SK-N-SH treated with all-trans-retinoic acid at 6 μM for 48 hours (cell line): ENCODE data around the gene HHATL.

ENCODE experiments used
- ATAC-seq: fragments of 200-7000 bp; cut with Tn5 transposase; 3 replicates; pipeline ENCODE4 v1.9.1; 2020; ENCODE audit warnings: mild to moderate bottlenecking, moderate library complexity
- ARNTL ChIP-seq: fragments of 450-650 bp; formaldehyde crosslinking; IDR thresholded peaks from 2 replicates; pipeline ENCODE4 v1.5.0; 2020; ENCODE audit warnings: low read depth, mild to moderate bottlenecking, moderate library complexity, borderline replicate concordance
- BACH2 ChIP-seq: fragments of 250-450 bp; sonication (Bioruptor Pico); IDR thresholded peaks from 2 replicates; pipeline ENCODE4 v1.9.0; 2021; ENCODE audit warnings: mild to moderate bottlenecking, borderline replicate concordance
- CSDC2 ChIP-seq: fragments of 250-450 bp; sonication (Bioruptor Pico); IDR thresholded peaks from 2 replicates; pipeline ENCODE4 v1.5.0; 2020; ENCODE audit warnings: mild to moderate bottlenecking, moderate library complexity
- ESRRG ChIP-seq: fragments of 250-450 bp; sonication (Bioruptor Pico); IDR thresholded peaks from 2 replicates; pipeline ENCODE4 v1.6.1; 2021; ENCODE audit warnings: mild to moderate bottlenecking
- ISL1 ChIP-seq: fragments of 250-450 bp; sonication (Bioruptor Pico); IDR thresholded peaks from 2 replicates; pipeline ENCODE4 v2.1.2; 2022; ENCODE audit warnings: mild to moderate bottlenecking, moderate library complexity
- OSR1 ChIP-seq: fragments of 250-450 bp; sonication (Bioruptor Pico); IDR thresholded peaks from 2 replicates; pipeline ENCODE4 v1.8.0; 2022; ENCODE audit warnings: moderate library complexity, mild to moderate bottlenecking, inconsistent platforms
- PATZ1 ChIP-seq: fragments of 250-450 bp; sonication (Bioruptor Pico); IDR thresholded peaks from 2 replicates; pipeline ENCODE4 v1.8.0; 2020; ENCODE audit warnings: mild to moderate bottlenecking, moderate library complexity, borderline replicate concordance
- PPARA ChIP-seq: fragments of 250-450 bp; sonication (Bioruptor Pico); IDR thresholded peaks from 2 replicates; pipeline ENCODE4 v1.5.0; 2020; ENCODE audit warnings: mild to moderate bottlenecking, borderline replicate concordance
- RARB ChIP-seq: fragments of 250-450 bp; sonication (Bioruptor Pico); IDR thresholded peaks from 2 replicates; pipeline ENCODE4 v1.8.0; 2021; ENCODE audit warnings: mild to moderate bottlenecking, moderate library complexity
- SNAI2 ChIP-seq: fragments of 250-450 bp; sonication (Bioruptor Pico); IDR thresholded peaks from 2 replicates; pipeline ENCODE4 v1.5.0; 2020; ENCODE audit warnings: mild to moderate bottlenecking, moderate library complexity
- TCF4 ChIP-seq: fragments of 250-450 bp; sonication (Bioruptor Pico); IDR thresholded peaks from 2 replicates; pipeline ENCODE4 v1.8.0; 2021; ENCODE audit warnings: mild to moderate bottlenecking, moderate library complexity, borderline replicate concordance
- TOX ChIP-seq: fragments of 250-450 bp; sonication (Bioruptor Pico); IDR thresholded peaks from 2 replicates; pipeline ENCODE4 v1.8.0; 2021; ENCODE audit warnings: mild to moderate bottlenecking, moderate library complexity, borderline replicate concordance
- ZC3H10 ChIP-seq: fragments of 250-450 bp; sonication (Bioruptor Pico); IDR thresholded peaks from 2 replicates; pipeline ENCODE4 v1.5.1; 2021; ENCODE audit warnings: mild to moderate bottlenecking, moderate library complexity
- ZFP3 ChIP-seq: fragments of 250-450 bp; sonication (Bioruptor Pico); IDR thresholded peaks from 2 replicates; pipeline ENCODE4 v1.5.0; 2020; ENCODE audit warnings: mild to moderate bottlenecking, moderate library complexity
- ZFP30 ChIP-seq: fragments of 450-650 bp; formaldehyde crosslinking; IDR thresholded peaks from 2 replicates; pipeline ENCODE4 v1.5.0; 2022; ENCODE audit warnings: mild to moderate bottlenecking, moderate library complexity
- ZNF565 ChIP-seq: fragments of 450-650 bp; formaldehyde crosslinking; conservative IDR thresholded peaks from 2 replicates; pipeline ENCODE4 v1.5.0; 2020; ENCODE audit warnings: low read depth, mild to moderate bottlenecking, moderate library complexity
- ZNF70 ChIP-seq: fragments of 450-650 bp; formaldehyde crosslinking; IDR thresholded peaks from 2 replicates; pipeline ENCODE4 v1.5.0; 2020; ENCODE audit warnings: mild to moderate bottlenecking, moderate library complexity
- ZNF8 ChIP-seq: fragments of 450-650 bp; formaldehyde crosslinking; IDR thresholded peaks from 2 replicates; pipeline ENCODE4 v1.5.0; 2020; ENCODE audit warnings: mild to moderate bottlenecking, moderate library complexity
- TF ChIP-seq, protein P1 (sequence below): fragments of 250-450 bp; sonication (Bioruptor Pico); IDR thresholded peaks from 2 replicates; pipeline ENCODE4 v1.5.0; 2020; ENCODE audit warnings: mild to moderate bottlenecking, moderate library complexity
- TF ChIP-seq, protein P2 (sequence below): fragments of 250-450 bp; sonication (Bioruptor Pico); IDR thresholded peaks from 2 replicates; pipeline ENCODE4 v1.5.1; 2020; ENCODE audit warnings: low read depth, mild to moderate bottlenecking, moderate library complexity
- TF ChIP-seq, protein P3 (sequence below): fragments of 250-450 bp; sonication (Bioruptor Pico); IDR thresholded peaks from 2 replicates; pipeline ENCODE4 v1.8.0; 2021; ENCODE audit warnings: low read depth, mild to moderate bottlenecking, moderate library complexity, borderline replicate concordance
- TF ChIP-seq, protein P4 (sequence below): fragments of 250-450 bp; sonication (Bioruptor Pico); IDR thresholded peaks from 2 replicates; pipeline ENCODE4 v1.5.1; 2021; ENCODE audit warnings: mild to moderate bottlenecking, moderate library complexity

HHATL gene

GRCh38 chr3:42649783-42650182 is 52.8 kb downstream of the HHATL start:
- no peak for ATAC-seq

GRCh38 chr3:42649006-42649405 is 53.6 kb downstream of the HHATL start:
- no peak for ATAC-seq
- TF ChIP-seq ARNTL (CRISPR knock-in tag) (no peak), ZNF8 (no peak), PATZ1 (CRISPR knock-in tag) (no peak), PPARA (no peak), ZNF565 (CRISPR knock-in tag) (no peak), TOX (no peak), ESRRG (CRISPR knock-in tag) (no peak), ZC3H10 (CRISPR knock-in tag) (no peak), RARB (CRISPR knock-in tag) (no peak)
- TF ChIP-seq, protein P1, sequence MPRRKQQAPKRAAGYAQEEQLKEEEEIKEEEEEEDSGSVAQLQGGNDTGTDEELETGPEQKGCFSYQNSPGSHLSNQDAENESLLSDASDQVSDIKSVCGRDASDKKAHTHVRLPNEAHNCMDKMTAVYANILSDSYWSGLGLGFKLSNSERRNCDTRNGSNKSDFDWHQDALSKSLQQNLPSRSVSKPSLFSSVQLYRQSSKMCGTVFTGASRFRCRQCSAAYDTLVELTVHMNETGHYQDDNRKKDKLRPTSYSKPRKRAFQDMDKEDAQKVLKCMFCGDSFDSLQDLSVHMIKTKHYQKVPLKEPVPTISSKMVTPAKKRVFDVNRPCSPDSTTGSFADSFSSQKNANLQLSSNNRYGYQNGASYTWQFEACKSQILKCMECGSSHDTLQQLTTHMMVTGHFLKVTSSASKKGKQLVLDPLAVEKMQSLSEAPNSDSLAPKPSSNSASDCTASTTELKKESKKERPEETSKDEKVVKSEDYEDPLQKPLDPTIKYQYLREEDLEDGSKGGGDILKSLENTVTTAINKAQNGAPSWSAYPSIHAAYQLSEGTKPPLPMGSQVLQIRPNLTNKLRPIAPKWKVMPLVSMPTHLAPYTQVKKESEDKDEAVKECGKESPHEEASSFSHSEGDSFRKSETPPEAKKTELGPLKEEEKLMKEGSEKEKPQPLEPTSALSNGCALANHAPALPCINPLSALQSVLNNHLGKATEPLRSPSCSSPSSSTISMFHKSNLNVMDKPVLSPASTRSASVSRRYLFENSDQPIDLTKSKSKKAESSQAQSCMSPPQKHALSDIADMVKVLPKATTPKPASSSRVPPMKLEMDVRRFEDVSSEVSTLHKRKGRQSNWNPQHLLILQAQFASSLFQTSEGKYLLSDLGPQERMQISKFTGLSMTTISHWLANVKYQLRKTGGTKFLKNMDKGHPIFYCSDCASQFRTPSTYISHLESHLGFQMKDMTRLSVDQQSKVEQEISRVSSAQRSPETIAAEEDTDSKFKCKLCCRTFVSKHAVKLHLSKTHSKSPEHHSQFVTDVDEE (CRISPR knock-in tag), result no peak
- TF ChIP-seq, protein P2, sequence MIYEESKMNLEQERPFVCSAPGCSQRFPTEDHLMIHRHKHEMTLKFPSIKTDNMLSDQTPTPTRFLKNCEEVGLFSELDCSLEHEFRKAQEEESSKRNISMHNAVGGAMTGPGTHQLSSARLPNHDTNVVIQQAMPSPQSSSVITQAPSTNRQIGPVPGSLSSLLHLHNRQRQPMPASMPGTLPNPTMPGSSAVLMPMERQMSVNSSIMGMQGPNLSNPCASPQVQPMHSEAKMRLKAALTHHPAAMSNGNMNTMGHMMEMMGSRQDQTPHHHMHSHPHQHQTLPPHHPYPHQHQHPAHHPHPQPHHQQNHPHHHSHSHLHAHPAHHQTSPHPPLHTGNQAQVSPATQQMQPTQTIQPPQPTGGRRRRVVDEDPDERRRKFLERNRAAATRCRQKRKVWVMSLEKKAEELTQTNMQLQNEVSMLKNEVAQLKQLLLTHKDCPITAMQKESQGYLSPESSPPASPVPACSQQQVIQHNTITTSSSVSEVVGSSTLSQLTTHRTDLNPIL (CRISPR knock-in tag), result no peak

More at GRCh38 chr3:42649783-42650182, 52.8 kb downstream of the HHATL start:
- TF ChIP-seq PATZ1 (CRISPR knock-in tag) (no peak), TOX (no peak), PPARA (no peak), ZNF8 (no peak), CSDC2 (CRISPR knock-in tag) (no peak), RARB (CRISPR knock-in tag) (no peak), ZFP3 (no peak), BACH2 (no peak), TCF4 (CRISPR knock-in tag) (no peak), ZC3H10 (CRISPR knock-in tag) (no peak), SNAI2 (CRISPR knock-in tag) (no peak)
- TF ChIP-seq, protein P3, sequence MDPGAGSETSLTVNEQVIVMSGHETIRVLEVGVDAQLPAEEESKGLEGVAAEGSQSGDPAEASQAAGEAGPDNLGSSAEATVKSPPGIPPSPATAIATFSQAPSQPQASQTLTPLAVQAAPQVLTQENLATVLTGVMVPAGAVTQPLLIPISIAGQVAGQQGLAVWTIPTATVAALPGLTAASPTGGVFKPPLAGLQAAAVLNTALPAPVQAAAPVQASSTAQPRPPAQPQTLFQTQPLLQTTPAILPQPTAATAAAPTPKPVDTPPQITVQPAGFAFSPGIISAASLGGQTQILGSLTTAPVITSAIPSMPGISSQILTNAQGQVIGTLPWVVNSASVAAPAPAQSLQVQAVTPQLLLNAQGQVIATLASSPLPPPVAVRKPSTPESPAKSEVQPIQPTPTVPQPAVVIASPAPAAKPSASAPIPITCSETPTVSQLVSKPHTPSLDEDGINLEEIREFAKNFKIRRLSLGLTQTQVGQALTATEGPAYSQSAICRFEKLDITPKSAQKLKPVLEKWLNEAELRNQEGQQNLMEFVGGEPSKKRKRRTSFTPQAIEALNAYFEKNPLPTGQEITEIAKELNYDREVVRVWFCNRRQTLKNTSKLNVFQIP (CRISPR knock-in tag), result no peak

DNA sequence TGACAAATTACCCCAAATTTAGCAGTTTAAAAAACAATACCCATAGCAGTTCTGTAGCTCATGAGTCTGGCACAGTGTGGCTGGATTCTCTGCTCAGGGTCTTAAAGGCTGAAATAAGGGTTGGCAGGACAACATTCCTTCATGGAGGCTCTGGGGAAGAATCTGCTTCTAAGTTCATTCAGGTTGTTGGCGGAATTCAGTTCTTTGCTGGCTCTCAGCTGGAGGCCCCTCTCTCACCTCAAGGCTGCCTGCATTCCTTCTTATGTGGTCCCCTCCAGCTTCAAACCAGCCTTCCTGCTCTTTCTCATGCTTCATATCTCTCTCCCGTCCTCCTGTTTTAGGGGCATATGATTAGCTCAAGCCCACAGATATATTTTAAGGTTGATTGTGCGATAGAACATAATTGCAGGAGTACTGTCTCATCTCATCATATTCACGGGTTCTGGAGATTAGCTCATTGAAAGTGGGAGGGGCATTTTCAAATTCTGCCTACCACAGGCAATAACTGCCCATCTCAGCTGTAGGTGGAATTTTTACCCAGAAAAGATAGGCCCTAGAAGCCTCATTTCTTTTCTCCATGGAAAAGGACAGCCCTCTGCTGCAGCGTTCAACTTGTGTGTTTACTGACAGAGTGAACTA is 54.7 kb downstream of the HHATL start:
- no peak for ATAC-seq
- no peak for TF ChIP-seq ZNF70 (CRISPR knock-in tag)
- TF ChIP-seq ZNF8, result no peak
- TF ChIP-seq ZNF565 (CRISPR knock-in tag), result no peak
- TF ChIP-seq ZC3H10 (CRISPR knock-in tag), result no peak
- TF ChIP-seq, protein P3 (CRISPR knock-in tag), result no peak
- TF ChIP-seq OSR1 (CRISPR knock-in tag), result no peak
- TF ChIP-seq BACH2, result no peak
- TF ChIP-seq, protein P1 (CRISPR knock-in tag), result no peak
- TF ChIP-seq SNAI2 (CRISPR knock-in tag), result no peak
- no peak for TF ChIP-seq ZFP30 (CRISPR knock-in tag)
- no peak for TF ChIP-seq ISL1
- TF ChIP-seq, protein P4, sequence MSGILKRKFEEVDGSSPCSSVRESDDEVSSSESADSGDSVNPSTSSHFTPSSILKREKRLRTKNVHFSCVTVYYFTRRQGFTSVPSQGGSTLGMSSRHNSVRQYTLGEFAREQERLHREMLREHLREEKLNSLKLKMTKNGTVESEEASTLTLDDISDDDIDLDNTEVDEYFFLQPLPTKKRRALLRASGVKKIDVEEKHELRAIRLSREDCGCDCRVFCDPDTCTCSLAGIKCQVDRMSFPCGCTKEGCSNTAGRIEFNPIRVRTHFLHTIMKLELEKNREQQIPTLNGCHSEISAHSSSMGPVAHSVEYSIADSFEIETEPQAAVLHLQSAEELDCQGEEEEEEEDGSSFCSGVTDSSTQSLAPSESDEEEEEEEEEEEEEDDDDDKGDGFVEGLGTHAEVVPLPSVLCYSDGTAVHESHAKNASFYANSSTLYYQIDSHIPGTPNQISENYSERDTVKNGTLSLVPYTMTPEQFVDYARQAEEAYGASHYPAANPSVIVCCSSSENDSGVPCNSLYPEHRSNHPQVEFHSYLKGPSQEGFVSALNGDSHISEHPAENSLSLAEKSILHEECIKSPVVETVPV (CRISPR knock-in tag), result no peak
